WTC11 (cell line): Measurements from ENCODE around the gene MBNL1. TPM values are rescaled to one million over a fixed set of nuclear protein-coding genes. Genes with fewer than 3 reads are reported as not detected.

ENCODE experiments used
- ATAC-seq: fragments of 200-7000 bp; cut with Tn5 transposase; 2 replicates; pipeline ENCODE4 v1.10.0; 2021; ENCODE audit warnings: mild to moderate bottlenecking, moderate library complexity
- CTCF ChIA-PET: fragments of 300-600 bp; sonication (Branson Sonifier 250); formaldehyde crosslinking; loops from one replicate; lab custom pipeline; 2021; ENCODE audit warnings: antibody characterized with exemption; lab: Charles Lee
- POLR2A ChIA-PET: fragments of 350-600 bp; sonication (Branson Sonifier 250); formaldehyde crosslinking; loops from one replicate; lab custom pipeline; 2021; ENCODE audit warnings: antibody characterized with exemption; lab: Charles Lee
- DNase-seq: peaks from one replicate; pipeline ENCODE4 v3.0.0; 2021; ENCODE audit warnings: low spot score
- H3K27ac Mint-ChIP-seq: 2 replicates; pipeline ENCODE4 v1.8.0; 2021; ENCODE audit warnings: mixed read lengths
- H3K27me3 Mint-ChIP-seq: 2 replicates; pipeline ENCODE4 v1.8.0; 2021; ENCODE audit warnings: low read depth, mild to moderate bottlenecking, moderate library complexity, mixed read lengths
- H3K36me3 Mint-ChIP-seq: 2 replicates; pipeline ENCODE4 v1.8.0; 2021; ENCODE audit warnings: mixed read lengths
- H3K4me1 Mint-ChIP-seq: 2 replicates; pipeline ENCODE4 v1.8.0; 2022; ENCODE audit warnings: mixed read lengths
- H3K4me3 Mint-ChIP-seq: 2 replicates; pipeline ENCODE4 v1.8.0; 2021; ENCODE audit warnings: mild to moderate bottlenecking, moderate library complexity, mixed read lengths
- H3K9me3 Mint-ChIP-seq: 2 replicates; pipeline ENCODE4 v1.8.0; 2021; ENCODE audit warnings: mixed read lengths
- E2F1 ChIP-seq: sonication (generic); formaldehyde crosslinking; IDR thresholded peaks from 2 replicates; pipeline ENCODE4 v1.8.0; 2022; ENCODE audit warnings: mild to moderate bottlenecking, missing genetic modification reagents
- ETV6 ChIP-seq: sonication (generic); formaldehyde crosslinking; IDR thresholded peaks from 2 replicates; pipeline ENCODE4 v1.8.1; 2022; ENCODE audit warnings: mild to moderate bottlenecking, missing genetic modification reagents
- HMGXB4 ChIP-seq: sonication (generic); formaldehyde crosslinking; IDR thresholded peaks from 2 replicates; pipeline ENCODE4 v1.8.1; 2023; ENCODE audit warnings: mild to moderate bottlenecking, moderate library complexity, missing genetic modification reagents
- MXD4 ChIP-seq: fragments of 250-450 bp; sonication (Bioruptor Pico); IDR thresholded peaks from 2 replicates; pipeline ENCODE4 v1.8.0; 2021; ENCODE audit warnings: mild to moderate bottlenecking, moderate library complexity, borderline replicate concordance
- MYBL2 ChIP-seq: sonication (generic); formaldehyde crosslinking; IDR thresholded peaks from 2 replicates; pipeline ENCODE4 v1.8.1; 2023; ENCODE audit warnings: mild to moderate bottlenecking, moderate library complexity, missing genetic modification reagents
- NFYB ChIP-seq: sonication (generic); formaldehyde crosslinking; conservative IDR thresholded peaks from 2 replicates; pipeline ENCODE4 v1.8.0; 2022; ENCODE audit warnings: low read depth, missing genetic modification reagents
- RELA ChIP-seq: sonication (generic); formaldehyde crosslinking; IDR thresholded peaks from 2 replicates; pipeline ENCODE4 v1.8.1; 2022; ENCODE audit warnings: missing genetic modification reagents, mild to moderate bottlenecking, borderline replicate concordance
- SOX15 ChIP-seq: fragments of 250-450 bp; sonication (Bioruptor Pico); IDR thresholded peaks from 2 replicates; pipeline ENCODE4 v1.9.0; 2021; ENCODE audit warnings: mild to moderate bottlenecking
- STAT6 ChIP-seq: sonication (generic); formaldehyde crosslinking; conservative IDR thresholded peaks from 2 replicates; pipeline ENCODE4 v1.8.1; 2023; ENCODE audit warnings: mild to moderate bottlenecking, low read depth, missing genetic modification reagents, moderate library complexity
- TEAD4 ChIP-seq: sonication (generic); formaldehyde crosslinking; IDR thresholded peaks from 2 replicates; pipeline ENCODE4 v1.8.0; 2022; ENCODE audit warnings: mild to moderate bottlenecking, missing genetic modification reagents
- USF2 ChIP-seq: sonication (generic); formaldehyde crosslinking; IDR thresholded peaks from 2 replicates; pipeline ENCODE4 v1.8.1; 2023; ENCODE audit warnings: mild to moderate bottlenecking, missing genetic modification reagents, moderate library complexity
- ZNF219 ChIP-seq: sonication (generic); formaldehyde crosslinking; IDR thresholded peaks from 2 replicates; pipeline ENCODE4 v1.8.0; 2023; ENCODE audit warnings: missing genetic modification reagents, mild to moderate bottlenecking, borderline replicate concordance
- ZNF416 ChIP-seq: fragments of 250-450 bp; sonication (Bioruptor Pico); IDR thresholded peaks from 2 replicates; pipeline ENCODE4 v1.9.0; 2021; ENCODE audit warnings: mild to moderate bottlenecking, inconsistent platforms
- total RNA-seq: library from RNA; stranded (reverse); gene quantifications from 3 replicates; pipeline ENCODE4 v1.2.3, GENCODE V29; 2021

Gene MBNL1
- total RNA-seq, 1 experiment from 2014 or later, result 20.4 TPM

GRCh38 chr3:152245498-152246170 lies 23.1 kb upstream of the MBNL1 start:
- H3K4me1 Mint-ChIP-seq, result peaks cover 6% of the 10 kb centered on the region
- ATAC-seq, result no peak
- H3K9me3 Mint-ChIP-seq, result no peaks in the 10 kb centered on the region
- H3K36me3 Mint-ChIP-seq, result no peaks in the 10 kb centered on the region
- ChIA-PET POLR2A (no interaction called here), CTCF (no interaction called here)
- TF ChIP-seq ZNF416 (CRISPR knock-in tag) (no peak), SOX15 (CRISPR knock-in tag) (no peak), RELA (CRISPR knock-in tag) (no peak), NFYB (CRISPR knock-in tag) (no peak), E2F1 (CRISPR knock-in tag) (no peak), STAT6 (CRISPR knock-in tag) (no peak)
- no peak overlapping the region for H3K4me3 Mint-ChIP-seq
- H3K27me3 Mint-ChIP-seq, result no peaks in the 10 kb centered on the region
- H3K27ac Mint-ChIP-seq, result no peak overlapping the region
- DNase-seq, result no peak

GRCh38 chr3:152251916-152252315 lies 16.8 kb upstream of the MBNL1 start:
- ATAC-seq, result no peak
- H3K9me3 Mint-ChIP-seq, result peaks cover 5% of the 10 kb centered on the region
- H3K4me1 Mint-ChIP-seq, result no peaks in the 10 kb centered on the region
- H3K36me3 Mint-ChIP-seq, result no peaks in the 10 kb centered on the region
- no peak overlapping the region for H3K4me3 Mint-ChIP-seq
- H3K27me3 Mint-ChIP-seq, result no peaks in the 10 kb centered on the region
- no peak for DNase-seq
- ChIA-PET POLR2A (no interaction called here), CTCF (no interaction called here)
- no peak overlapping the region for H3K27ac Mint-ChIP-seq
- TF ChIP-seq USF2, result no peak
- no peak for TF ChIP-seq TEAD4
- TF ChIP-seq ZNF416 (CRISPR knock-in tag), result no peak
- no peak for TF ChIP-seq SOX15 (CRISPR knock-in tag)
- TF ChIP-seq ZNF219 (CRISPR knock-in tag), result no peak
- TF ChIP-seq HMGXB4, result no peak
- TF ChIP-seq RELA (CRISPR knock-in tag), result no peak
- no peak for TF ChIP-seq MYBL2 (CRISPR knock-in tag)
- TF ChIP-seq ETV6 (CRISPR knock-in tag), result no peak

GRCh38 chr3:152252755-152253154 lies 16.0 kb upstream of the MBNL1 start:
- Mint-ChIP-seq H3K36me3 (no peaks in the 10 kb centered on the region), H3K27me3 (no peaks in the 10 kb centered on the region), H3K4me1 (no peaks in the 10 kb centered on the region), H3K9me3 (peaks cover 5% of the 10 kb centered on the region), H3K4me3 (no peak overlapping the region), H3K27ac (no peak overlapping the region)
- ChIA-PET POLR2A (no interaction called here), CTCF (no interaction called here)
- no peak for ATAC-seq
- no peak for DNase-seq
- TF ChIP-seq MXD4 (CRISPR knock-in tag), result no peak
